OCI-LY7 (cell line): Measurements from ENCODE around the gene NHERF2.

Experiments used
- CTCF ChIP-seq: fragments of 200-600 bp; sonication (generic); conservative IDR thresholded peaks from 2 replicates; pipeline ENCODE4 v1.5.1; 2014; ENCODE audit warnings: mild to moderate bottlenecking, antibody characterized with exemption, low read length, moderate library complexity, mixed read lengths
- EZH2phosphoT487 ChIP-seq: fragments of 200-600 bp; sonication (generic); IDR thresholded peaks from 2 replicates; pipeline ENCODE4 v1.6.1; 2018; ENCODE audit warnings: low read depth, borderline replicate concordance, mild to moderate bottlenecking, mixed run types, antibody characterized with exemption, low read length, moderate library complexity, mixed read lengths

DNA sequence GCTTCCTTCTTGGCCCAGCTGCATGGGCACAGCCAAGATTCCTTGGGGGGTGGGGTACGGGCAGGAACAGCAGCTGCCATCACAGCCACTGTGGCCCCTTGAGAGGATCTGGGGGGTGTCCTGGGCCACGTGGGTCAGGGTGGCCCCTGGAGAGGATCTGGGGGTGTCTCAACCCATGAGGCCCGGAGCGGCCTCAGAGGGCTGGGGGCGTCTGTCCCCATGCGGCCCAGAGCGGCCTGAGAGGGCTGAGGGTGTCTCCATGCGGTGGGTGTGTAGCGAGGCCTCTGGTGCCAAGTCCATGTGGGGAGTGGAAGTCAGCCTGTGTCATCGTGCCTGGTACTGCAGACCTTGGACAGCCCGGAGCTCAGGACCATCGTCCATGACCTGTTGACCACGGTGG, 34.8 kb downstream of the NHERF2 start:
- TF ChIP-seq CTCF (no peak), EZH2phosphoT487 (no peak)
